Brain microvascular endothelial cell (primary cell): ENCODE measurements around the gene QSOX2.

Experiments used
- DNase-seq: peaks from one replicate; pipeline ENCODE4 v3.0.0-alpha.2; 2020
- H3K27ac ChIP-seq: fragments of 250-450 bp; sonication (Bioruptor Pico); 2 replicates; pipeline ENCODE4 v1.5.1; 2020; ENCODE audit warnings: mild to moderate bottlenecking, moderate library complexity
- H3K27me3 ChIP-seq: fragments of 250-450 bp; sonication (Bioruptor Pico); replicated peaks from 2 replicates; pipeline ENCODE4 v1.5.1; 2020; ENCODE audit warnings: mild to moderate bottlenecking
- H3K36me3 ChIP-seq: fragments of 250-450 bp; sonication (Bioruptor Pico); replicated peaks from 2 replicates; pipeline ENCODE4 v1.5.1; 2020; ENCODE audit warnings: mild to moderate bottlenecking
- H3K4me3 ChIP-seq: 2 replicates; pipeline ENCODE4 v1.5.1; 2011; ENCODE audit warnings: low read depth, mild to moderate bottlenecking, control low read depth, low read length, moderate library complexity
- in situ Hi-C: cut with HindIII; loops from 2 replicates; pipeline ENCODE4 v1.10.0; 2017; ENCODE audit warnings: low sequenced_read_pairs, low pct_ligation_motif_present
- TF ChIP-seq, protein P1 (sequence below): IDR thresholded peaks from 2 replicates; pipeline ENCODE4 v1.5.1; 2011; ENCODE audit warnings: low read depth, mild to moderate bottlenecking, moderate library complexity, low read length, control low read depth, inconsistent platforms; ENCODE audit errors: missing control alignments

QSOX2 gene

DNA sequence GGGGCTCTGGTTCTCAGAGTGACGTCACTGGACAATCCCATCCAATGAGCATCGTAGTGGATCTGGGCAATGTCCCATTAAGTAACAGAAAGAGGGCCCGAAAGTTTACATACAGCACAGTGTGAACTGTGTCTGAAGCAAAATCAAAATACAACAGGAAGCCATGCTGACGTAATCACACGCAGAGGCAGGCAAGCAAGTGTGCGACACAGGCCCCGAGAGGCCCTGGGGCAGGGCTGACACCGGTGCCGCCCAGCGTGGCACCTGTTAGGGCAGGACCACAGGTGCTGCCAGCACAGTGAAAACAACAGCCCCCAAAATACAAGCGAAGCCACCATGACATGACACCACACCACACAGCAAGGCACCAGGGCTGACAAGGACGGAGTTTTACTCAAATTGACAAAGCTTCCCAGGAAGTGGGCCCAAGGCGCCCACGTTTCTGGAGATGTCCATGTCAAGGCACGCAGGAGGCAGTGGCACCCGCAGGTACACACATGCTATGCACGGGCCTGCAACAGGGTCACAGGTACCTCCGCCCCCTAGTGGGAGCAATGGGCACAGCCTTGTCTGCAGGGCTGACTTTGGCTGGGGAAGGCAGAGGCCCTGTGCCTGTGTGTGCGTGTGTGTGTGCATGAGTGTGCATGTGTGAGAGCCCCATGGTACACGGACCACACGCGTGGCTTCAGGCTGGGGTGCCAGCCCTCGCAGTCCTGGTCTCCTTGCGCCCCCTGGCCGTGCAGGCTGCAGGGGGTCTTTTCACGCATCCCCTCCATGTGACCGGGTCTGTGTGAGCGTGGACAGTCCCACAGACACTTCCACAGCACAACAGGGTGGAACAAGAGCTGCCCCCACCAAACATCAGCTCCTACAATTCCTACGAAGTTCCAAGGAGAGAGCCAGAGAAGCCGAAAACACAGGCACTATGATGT, 19.6 kb downstream of the QSOX2 start:
- Histone ChIP-seq H3K27me3 (no peaks in the 10 kb centered on the region), H3K36me3 (peaks cover 4% of the 10 kb centered on the region), H3K27ac (no peak overlapping the region), H3K4me3 (no peak overlapping the region)
- TF ChIP-seq, protein P1, sequence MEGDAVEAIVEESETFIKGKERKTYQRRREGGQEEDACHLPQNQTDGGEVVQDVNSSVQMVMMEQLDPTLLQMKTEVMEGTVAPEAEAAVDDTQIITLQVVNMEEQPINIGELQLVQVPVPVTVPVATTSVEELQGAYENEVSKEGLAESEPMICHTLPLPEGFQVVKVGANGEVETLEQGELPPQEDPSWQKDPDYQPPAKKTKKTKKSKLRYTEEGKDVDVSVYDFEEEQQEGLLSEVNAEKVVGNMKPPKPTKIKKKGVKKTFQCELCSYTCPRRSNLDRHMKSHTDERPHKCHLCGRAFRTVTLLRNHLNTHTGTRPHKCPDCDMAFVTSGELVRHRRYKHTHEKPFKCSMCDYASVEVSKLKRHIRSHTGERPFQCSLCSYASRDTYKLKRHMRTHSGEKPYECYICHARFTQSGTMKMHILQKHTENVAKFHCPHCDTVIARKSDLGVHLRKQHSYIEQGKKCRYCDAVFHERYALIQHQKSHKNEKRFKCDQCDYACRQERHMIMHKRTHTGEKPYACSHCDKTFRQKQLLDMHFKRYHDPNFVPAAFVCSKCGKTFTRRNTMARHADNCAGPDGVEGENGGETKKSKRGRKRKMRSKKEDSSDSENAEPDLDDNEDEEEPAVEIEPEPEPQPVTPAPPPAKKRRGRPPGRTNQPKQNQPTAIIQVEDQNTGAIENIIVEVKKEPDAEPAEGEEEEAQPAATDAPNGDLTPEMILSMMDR, result peak; percentile 94
- in situ Hi-C loops, result no loop called here
- DNase-seq, result peak; percentile 41

DNA sequence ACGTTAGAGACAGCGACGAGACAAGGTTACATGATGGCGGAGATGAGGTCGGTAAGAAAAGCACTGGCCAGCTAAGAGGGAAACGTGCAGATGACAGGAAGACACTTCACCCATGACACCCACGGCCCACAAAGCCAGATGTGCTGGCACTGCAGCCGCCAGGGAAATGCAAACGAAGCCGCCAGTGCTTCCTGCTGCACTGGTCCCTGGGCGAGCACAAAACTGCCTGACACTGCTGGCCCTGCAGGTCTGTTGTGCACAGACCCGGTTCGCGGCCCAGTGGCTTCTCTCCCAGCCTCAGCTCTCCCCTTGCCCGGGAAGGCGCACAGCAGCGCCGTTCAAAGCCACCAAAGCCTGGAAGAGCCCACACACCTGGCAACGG, 20.3 kb downstream of the QSOX2 start:
- Histone ChIP-seq H3K36me3 (peaks cover 4% of the 10 kb centered on the region), H3K27ac (no peak overlapping the region), H3K4me3 (no peak overlapping the region), H3K27me3 (no peaks in the 10 kb centered on the region)
- TF ChIP-seq, protein P1, result no peak
- no peak for DNase-seq
- in situ Hi-C loops, result no loop called here

DNA sequence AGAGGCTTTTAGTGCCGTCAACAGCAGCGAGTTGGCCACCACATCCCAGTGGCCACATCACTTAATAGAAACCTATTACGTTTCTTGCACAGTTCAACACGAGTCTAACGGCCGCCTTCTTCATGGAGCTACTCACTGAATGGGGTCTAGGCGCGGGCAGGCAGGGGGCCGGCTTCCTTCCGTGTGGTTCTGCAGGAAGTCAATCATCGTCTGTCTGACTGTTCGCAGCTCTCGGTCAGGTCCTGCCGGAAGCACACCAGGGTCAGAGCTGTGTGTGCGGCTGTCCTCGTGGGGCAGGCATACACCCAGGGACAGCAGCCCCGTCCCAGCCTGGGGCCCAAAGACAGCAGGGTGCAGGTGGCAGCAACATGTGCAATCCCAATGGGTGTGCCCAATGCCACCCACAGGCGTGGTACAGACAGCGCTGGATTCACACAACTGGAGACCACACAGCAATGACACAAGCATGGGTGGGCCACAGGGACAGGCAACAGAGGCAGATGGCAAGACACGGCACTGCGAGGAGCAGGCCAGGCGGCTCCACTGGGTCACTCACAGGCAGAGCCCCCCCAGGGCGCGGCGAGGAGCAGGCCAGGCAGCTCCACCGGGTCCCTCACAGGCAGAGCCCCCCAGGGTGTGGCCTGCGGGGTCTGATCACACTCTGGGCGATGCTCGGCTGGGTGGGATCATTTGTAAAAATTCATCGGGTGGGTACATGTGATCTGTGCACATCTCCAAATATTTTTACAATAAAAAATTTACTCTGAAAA, 21.6 kb downstream of the QSOX2 start:
- no peak for DNase-seq
- TF ChIP-seq, protein P1, result no peak
- Histone ChIP-seq H3K4me3 (no peak overlapping the region), H3K36me3 (peaks cover 4% of the 10 kb centered on the region), H3K27ac (no peak overlapping the region), H3K27me3 (no peaks in the 10 kb centered on the region)
- in situ Hi-C loops, result no loop called here

DNA sequence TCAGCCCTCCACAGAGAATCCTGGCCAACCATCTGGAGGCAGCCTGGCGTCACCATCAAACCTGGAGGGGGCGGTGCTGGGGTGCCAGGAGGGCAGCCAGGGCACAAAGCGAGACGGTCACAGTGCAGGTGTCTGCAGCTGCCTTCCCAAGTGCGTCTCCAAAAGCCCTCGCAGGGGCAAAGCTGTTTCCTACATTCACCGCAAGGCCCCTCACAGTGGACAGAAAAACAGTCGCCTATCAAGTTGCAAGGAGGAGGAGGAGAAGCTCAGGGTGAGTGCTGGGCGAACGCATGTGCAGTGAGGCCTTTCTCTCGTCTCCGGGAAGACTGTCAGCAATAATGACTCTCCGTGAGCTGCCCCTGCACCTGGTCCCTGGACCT, 22.7 kb downstream of the QSOX2 start:
- in situ Hi-C loops, result no loop called here
- Histone ChIP-seq H3K27me3 (no peaks in the 10 kb centered on the region), H3K27ac (no peak overlapping the region), H3K4me3 (no peak overlapping the region), H3K36me3 (peaks cover 4% of the 10 kb centered on the region)
- TF ChIP-seq, protein P1, result no peak
- DNase-seq, result no peak

DNA sequence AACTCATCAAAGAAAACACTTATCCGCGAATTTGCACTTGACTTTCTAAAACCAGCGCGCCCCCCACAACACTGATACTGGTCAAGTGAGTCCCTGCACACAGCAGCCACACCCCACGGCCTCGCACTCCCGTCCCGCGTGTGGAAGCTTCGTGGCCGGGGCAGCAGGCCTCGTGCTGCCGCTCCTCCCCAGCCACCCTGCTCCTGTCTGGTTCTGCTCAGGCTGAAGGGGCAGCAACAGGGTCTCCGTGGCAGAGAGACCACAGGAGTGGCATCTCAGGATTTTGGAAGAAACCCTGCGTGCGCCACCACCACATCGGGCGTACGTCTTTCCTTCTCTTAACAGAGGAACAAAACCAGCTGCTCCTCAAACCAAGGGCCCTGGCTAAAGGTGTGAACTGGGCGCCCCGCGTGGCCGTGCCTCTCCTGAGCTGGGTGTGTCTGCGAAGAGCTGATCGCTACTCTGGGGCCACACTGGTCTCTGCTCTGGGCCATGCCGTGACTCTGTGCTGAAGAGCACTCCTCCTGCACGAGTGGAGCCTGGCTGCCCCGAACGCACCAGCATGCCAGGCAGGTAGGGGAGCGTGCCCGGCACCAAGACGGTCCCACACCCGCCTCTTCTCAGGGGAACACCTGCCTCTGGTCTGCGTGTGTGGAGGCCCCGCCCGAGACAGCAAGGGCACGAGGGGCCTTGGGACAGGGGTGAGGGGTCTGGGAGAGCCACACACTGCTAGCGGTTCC, 23.3 kb downstream of the QSOX2 start:
- Histone ChIP-seq H3K36me3 (peaks cover 4% of the 10 kb centered on the region), H3K4me3 (no peak overlapping the region), H3K27me3 (no peaks in the 10 kb centered on the region), H3K27ac (no peak overlapping the region)
- no peak for DNase-seq
- TF ChIP-seq, protein P1, result no peak
- in situ Hi-C loops, result no loop called here
